K562 (cell line): ENCODE results near the gene SATB2. TPM values are rescaled to one million over a fixed set of nuclear protein-coding genes. Genes with fewer than 3 reads are reported as not detected.

ENCODE experiments used
- ATAC-seq: fragments of 200-7000 bp; cut with Tn5 transposase; 3 replicates; pipeline ENCODE4 v1.9.1; 2020; ENCODE audit warnings: moderate library complexity
- BruUV-seq: library from RNA; stranded (reverse); fragments of 400-500 nt; replicated peaks from 2 replicates; lab custom pipeline; 2021; lab: Mats Ljungman, UMichigan
- CTCF ChIA-PET: fragments of 300-600 bp; formaldehyde crosslinking; extraction: SDS; loops from one replicate; lab custom pipeline; 2021; ENCODE audit warnings: low intra/inter-chr PET ratio; lab: Yijun Ruan, JAX
- POLR2A ChIA-PET: fragments of 300-600, 350-650 bp; sonication (Branson Sonifier 250); formaldehyde crosslinking; extraction: SDS; loops from one replicate; lab custom pipeline; 2021; ENCODE audit warnings: antibody characterized with exemption, inconsistent platforms; lab: Yijun Ruan, JAX
- DNase-seq, 4 experiments: peaks; one replicate each; pipeline versions ENCODE4 v3.0.0 to v3.0.0-alpha.2; 2011 to 2018; ENCODE audit warnings: low spot score in 3 of 4, mixed read lengths in 3 of 4; ENCODE audit errors: extremely low read depth in 1 of 4
- FAIRE-seq: peaks from 2 replicates; lab custom pipeline; 2011; peaks lifted over from hg19 to GRCh38; lab: Jason Lieb, UNC
- H2AFZ ChIP-seq: 2 replicates; pipeline ENCODE4 v1.6.0; 2011; ENCODE audit warnings: low read depth, low read length, control low read depth, inconsistent platforms
- H3K27ac ChIP-seq: fragments of 200-600 bp; 3 replicates; pipeline ENCODE4 v1.8.0; 2011; ENCODE audit warnings: low read depth, mild to moderate bottlenecking, control low read depth, inconsistent platforms, low read length, moderate library complexity, mixed read lengths; ENCODE audit errors: extremely low read depth
- H3K27me3 ChIP-seq, 2 experiments: fragments of 300-600 bp in 1 of 2; 2 replicates in 1 of 2; 3 replicates in 1 of 2; pipeline versions ENCODE4 v1.6.0 to v1.8.0; 2011; ENCODE audit warnings: inconsistent platforms in 2 of 2, low read length in 2 of 2, mild to moderate bottlenecking in 1 of 2, mixed read lengths in 1 of 2, moderate library complexity in 1 of 2; ENCODE audit not compliant: control insufficient read depth in 2 of 2, insufficient read depth in 2 of 2
- H3K36me3 ChIP-seq: fragments of 300-600 bp; 3 replicates; pipeline ENCODE4 v1.8.0; 2011; ENCODE audit warnings: mild to moderate bottlenecking, low read length, inconsistent platforms; ENCODE audit not compliant: control insufficient read depth, insufficient read depth
- H3K4me1 ChIP-seq, 2 experiments: fragments of 200-600 bp in 1 of 2; replicated peaks in 1 of 2; 2 replicates in 1 of 2; 3 replicates in 1 of 2; pipeline versions ENCODE4 v1.5.1 to v1.8.0; 2011; ENCODE audit warnings: inconsistent platforms in 2 of 2, low read length in 2 of 2, mild to moderate bottlenecking in 1 of 2, mixed read lengths in 1 of 2, moderate library complexity in 1 of 2; ENCODE audit not compliant: control insufficient read depth in 2 of 2, insufficient read depth in 2 of 2
- H3K4me2 ChIP-seq: 2 replicates; pipeline ENCODE4 v1.6.1; 2011; ENCODE audit warnings: low read length, control low read depth, inconsistent platforms, mixed read lengths; ENCODE audit not compliant: insufficient read depth
- H3K4me3 ChIP-seq: fragments of 200-600 bp; sonication (generic), shearing (Covaris generic); 2 replicates; pipeline ENCODE4 v1.5.1; 2016; ENCODE audit warnings: control low read depth, inconsistent platforms
- H3K79me2 ChIP-seq: fragments of 200-600 bp; 3 replicates; pipeline ENCODE4 v1.8.0; 2011; ENCODE audit warnings: low read length, inconsistent platforms; ENCODE audit not compliant: control insufficient read depth, insufficient read depth
- H3K9ac ChIP-seq, 2 experiments: 2 replicates each; pipeline versions ENCODE4 v1.6.0 to v1.6.1; 2011; ENCODE audit warnings: low read depth in 2 of 2, low read length in 2 of 2, control low read depth in 1 of 2, inconsistent platforms in 1 of 2, mild to moderate bottlenecking in 1 of 2, mixed read lengths in 1 of 2; ENCODE audit not compliant: insufficient read depth in 1 of 2
- H3K9me1 ChIP-seq: one replicate; pipeline ENCODE4 v1.6.0; 2011; ENCODE audit warnings: inconsistent platforms, mild to moderate bottlenecking, low read length, moderate library complexity; ENCODE audit not compliant: control insufficient read depth, insufficient read depth
- H3K9me3 ChIP-seq: replicated peaks from 2 replicates; pipeline ENCODE4 v1.5.1; 2011; ENCODE audit warnings: low read depth, low read length, inconsistent platforms; ENCODE audit not compliant: control insufficient read depth, insufficient read depth
- H4K20me1 ChIP-seq: replicated peaks from 2 replicates; pipeline ENCODE4 v1.6.1; 2011; ENCODE audit warnings: low read length, inconsistent platforms, mixed read lengths; ENCODE audit not compliant: control insufficient read depth, insufficient read depth
- GABPB1 ChIP-seq: sonication (generic); formaldehyde crosslinking; IDR thresholded peaks from 2 replicates; pipeline ENCODE4 v1.8.0; 2022; ENCODE audit warnings: mild to moderate bottlenecking, missing genetic modification reagents
- KDM2B ChIP-seq: fragments of 250-450 bp; sonication (Bioruptor Pico); IDR thresholded peaks from 2 replicates; pipeline ENCODE4 v1.8.0; 2021; ENCODE audit warnings: mild to moderate bottlenecking, moderate library complexity
- NR3C1 ChIP-seq: sonication (generic); formaldehyde crosslinking; IDR thresholded peaks from 2 replicates; pipeline ENCODE4 v1.8.1; 2022; ENCODE audit warnings: missing genetic modification reagents
- PTRF ChIP-seq: fragments of 450-650 bp; IDR thresholded peaks from 2 replicates; pipeline ENCODE4 v1.6.1; 2016; ENCODE audit warnings: mild to moderate bottlenecking, missing genetic modification characterization, missing compliant biosample characterization
- SRF ChIP-seq, 2 experiments: fragments of 250-450, 450-650 bp in 1 of 2; sonication (Bioruptor Pico) in 1 of 2; sonication (generic) in 1 of 2; formaldehyde crosslinking; IDR thresholded peaks; 2 replicates each; pipeline versions ENCODE4 v1.5.0 to v1.5.1; 2020 to 2022; ENCODE audit warnings: mild to moderate bottlenecking in 1 of 2, missing genetic modification reagents in 1 of 2
- YBX1 ChIP-seq: fragments of 450-650 bp; IDR thresholded peaks from 2 replicates; pipeline ENCODE4 v1.7.1; 2016; ENCODE audit warnings: mild to moderate bottlenecking
- ZBED1 ChIP-seq: IDR thresholded peaks from 2 replicates; pipeline ENCODE4 v1.6.1; 2014
- ZEB2 ChIP-seq: fragments of 450-650 bp; IDR thresholded peaks from 2 replicates; pipeline ENCODE4 v1.6.1; 2016
- ZNF23 ChIP-seq: fragments of 250-450 bp; sonication (Bioruptor Pico); IDR thresholded peaks from 2 replicates; pipeline ENCODE4 v1.4.0; 2020; ENCODE audit warnings: mild to moderate bottlenecking
- ZNF274 ChIP-seq: IDR thresholded peaks from 2 replicates; pipeline ENCODE4 v1.6.1; 2011; ENCODE audit warnings: low read depth, mild to moderate bottlenecking, low read length, moderate library complexity, borderline replicate concordance
- ZNF668 ChIP-seq: fragments of 250-450 bp; sonication (Bioruptor Pico); IDR thresholded peaks from 2 replicates; pipeline ENCODE4 v1.8.0; 2022; ENCODE audit warnings: mild to moderate bottlenecking, inconsistent platforms
- WGBS: fragments of 100-300 bp; shearing (Covaris generic); methylation state at CpG from one replicate; pipeline ENCODE4 v1.1.6; 2016; ENCODE audit warnings: low coverage, mixed read lengths; ENCODE audit not compliant: insufficient coverage; ENCODE audit errors: missing lambda C conversion rate; 5-methylcytosine and 5-hydroxymethylcytosine counted together
- in situ Hi-C: fragments of 300-500 bp; cut with MboI; formaldehyde crosslinking; loops from 4 replicates; pipeline ENCODE4 v1.15.0; 2018; ENCODE audit warnings: inconsistent platforms, mixed read lengths
- intact Hi-C: fragments of 100-400 bp; cut with micrococcal nuclease; formaldehyde crosslinking; loops from 2 replicates; pipeline ENCODE4 v1.14.2; 2022
- polyA plus RNA-seq, 8 experiments: library from polyadenylated mRNA; depleted of rRNA in 4 of 8; stranded (reverse) in 5 of 8; unstranded in 3 of 8; fragments of >200 nt; fragmentation: Nextera tagmentation in 2 of 8; fragmentation: Illumina TruSeq in 1 of 8; extraction: Ambion mirVana in 2 of 8; extraction: Trizol in 1 of 8; gene quantifications; 2 replicates each; pipeline versions ENCODE4 v1.2.1 to v1.2.3, GENCODE V29; 2011 to 2014; ENCODE audit warnings: inconsistent platforms in 1 of 8, missing spikeins in 1 of 8
- total RNA-seq, 7 experiments: library from RNA; depleted of rRNA in 6 of 7; stranded (reverse); fragments of >200 nt in 6 of 7; fragmentation: Illumina TruSeq in 2 of 7; extraction: Trizol in 2 of 7; gene quantifications; 2 replicates each; pipeline versions ENCODE4 v1.2.1 to v1.2.3, GENCODE V29; 2011 to 2021; ENCODE audit warnings: low replicate concordance in 1 of 7
- TF ChIP-seq, protein P1 (sequence below): fragments of 250-450 bp; sonication (Bioruptor Pico); IDR thresholded peaks from 2 replicates; pipeline ENCODE4 v1.4.0; 2020; ENCODE audit warnings: borderline replicate concordance

SATB2 gene
- total and polyA plus RNA-seq, 9 of the 15 experiments (the other 6 are each of a cell fraction or from before 2014, with no cell fraction given): 4.5 to 34.0 (median 15.1) TPM

DNA sequence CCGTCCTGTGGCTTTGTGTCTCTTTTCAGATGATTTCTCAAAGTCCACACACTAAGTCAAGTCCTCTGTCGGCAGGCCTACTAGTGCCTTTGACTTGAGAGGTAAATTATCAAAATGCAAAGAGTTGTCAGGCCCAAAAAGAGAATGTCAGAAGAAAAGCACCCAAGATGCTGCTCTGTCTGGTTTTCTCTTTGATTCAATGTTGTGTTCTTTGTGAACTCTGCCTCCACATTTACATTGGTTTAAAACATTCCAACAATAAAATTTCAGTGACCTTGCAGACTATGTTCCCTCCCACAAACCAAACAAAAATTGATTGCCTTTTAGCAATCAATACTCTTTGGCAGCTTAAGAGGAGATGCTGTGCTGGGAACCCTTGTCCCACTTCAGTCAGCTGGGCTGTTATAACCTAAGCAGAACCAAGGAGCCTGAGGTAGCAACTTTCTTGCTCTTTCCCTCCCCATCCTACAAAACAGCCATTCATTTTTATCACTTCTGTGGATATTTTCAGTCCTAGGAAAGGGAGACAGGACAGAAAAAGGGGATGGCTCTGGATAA, 19.6 kb upstream of the SATB2 start:
- no peak for TF ChIP-seq ZNF668 (CRISPR knock-in tag)
- no peak for TF ChIP-seq PTRF (tag)
- TF ChIP-seq ZNF274: no peak
- no peak for TF ChIP-seq GABPB1 (CRISPR knock-in tag)
- TF ChIP-seq ZEB2: no peak
- no peak for TF ChIP-seq KDM2B (CRISPR knock-in tag)
- TF ChIP-seq, protein P1, sequence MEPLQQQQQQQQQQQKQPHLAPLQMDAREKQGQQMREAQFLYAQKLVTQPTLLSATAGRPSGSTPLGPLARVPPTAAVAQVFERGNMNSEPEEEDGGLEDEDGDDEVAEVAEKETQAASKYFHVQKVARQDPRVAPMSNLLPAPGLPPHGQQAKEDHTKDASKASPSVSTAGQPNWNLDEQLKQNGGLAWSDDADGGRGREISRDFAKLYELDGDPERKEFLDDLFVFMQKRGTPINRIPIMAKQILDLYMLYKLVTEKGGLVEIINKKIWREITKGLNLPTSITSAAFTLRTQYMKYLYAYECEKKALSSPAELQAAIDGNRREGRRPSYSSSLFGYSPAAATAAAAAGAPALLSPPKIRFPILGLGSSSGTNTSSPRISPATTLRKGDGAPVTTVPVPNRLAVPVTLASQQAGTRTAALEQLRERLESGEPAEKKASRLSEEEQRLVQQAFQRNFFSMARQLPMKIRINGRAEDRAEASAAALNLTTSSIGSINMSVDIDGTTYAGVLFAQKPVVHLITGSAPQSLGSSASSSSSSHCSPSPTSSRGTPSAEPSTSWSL (CRISPR knock-in tag): no peak
- TF ChIP-seq NR3C1: no peak
- TF ChIP-seq ZBED1: no peak
- no peak for TF ChIP-seq YBX1
- TF ChIP-seq SRF (CRISPR knock-in tag; IDR thresholded peaks at IDR 0.05): no peak
- TF ChIP-seq ZNF23 (CRISPR knock-in tag): no peak
- H3K9me3 ChIP-seq: no peaks in the 10 kb centered on the region
- intact Hi-C loops: no loop called here
- no peaks in the 10 kb centered on the region for H3K27me3 ChIP-seq
- H4K20me1 ChIP-seq: no peaks in the 10 kb centered on the region
- BruUV-seq: no TSS peak
- WGBS: 20% methylated on average over 2 of the region's 2 CpGs
- no peaks in the 10 kb centered on the region for H3K36me3 ChIP-seq
- no peaks in the 10 kb centered on the region for H3K9me1 ChIP-seq
- no peaks in the 10 kb centered on the region for H3K4me1 ChIP-seq
- H3K79me2 ChIP-seq: no peaks in the 10 kb centered on the region
- no peak overlapping the region for H3K27ac ChIP-seq
- no peak overlapping the region for H3K4me3 ChIP-seq
- in situ Hi-C loops: loop anchor here (25.0 kb wide), 1 partner anchor 1165 kb away; no protein-coding TSS in a partner anchor
- ATAC-seq: no peak
- ChIA-PET POLR2A (interaction anchor here (0.6 to 0.8 kb wide), 3 partner anchors 11 to 1012 kb away, joined by 3 read pairs; no protein-coding TSS in a partner anchor), CTCF (no interaction called here)
- FAIRE-seq: no peak
- H3K4me2 ChIP-seq: no peak overlapping the region
- DNase-seq: no peak
- H2AFZ ChIP-seq: no peak overlapping the region
- H3K9ac ChIP-seq: no peak overlapping the region
